ENCODE results near the gene DGKA. TPM values are rescaled to one million over a fixed set of nuclear protein-coding genes. Genes with fewer than 3 reads are reported as not detected.
"Not testable (repeated sequence)": the region's sequence is repeated elsewhere in the genome, so short reads cannot be mapped to it uniquely, and the experiment has no call there.

Gene DGKA
- total RNA-seq, 1 donor from 2014 or later: 27.0 TPM

DNA sequence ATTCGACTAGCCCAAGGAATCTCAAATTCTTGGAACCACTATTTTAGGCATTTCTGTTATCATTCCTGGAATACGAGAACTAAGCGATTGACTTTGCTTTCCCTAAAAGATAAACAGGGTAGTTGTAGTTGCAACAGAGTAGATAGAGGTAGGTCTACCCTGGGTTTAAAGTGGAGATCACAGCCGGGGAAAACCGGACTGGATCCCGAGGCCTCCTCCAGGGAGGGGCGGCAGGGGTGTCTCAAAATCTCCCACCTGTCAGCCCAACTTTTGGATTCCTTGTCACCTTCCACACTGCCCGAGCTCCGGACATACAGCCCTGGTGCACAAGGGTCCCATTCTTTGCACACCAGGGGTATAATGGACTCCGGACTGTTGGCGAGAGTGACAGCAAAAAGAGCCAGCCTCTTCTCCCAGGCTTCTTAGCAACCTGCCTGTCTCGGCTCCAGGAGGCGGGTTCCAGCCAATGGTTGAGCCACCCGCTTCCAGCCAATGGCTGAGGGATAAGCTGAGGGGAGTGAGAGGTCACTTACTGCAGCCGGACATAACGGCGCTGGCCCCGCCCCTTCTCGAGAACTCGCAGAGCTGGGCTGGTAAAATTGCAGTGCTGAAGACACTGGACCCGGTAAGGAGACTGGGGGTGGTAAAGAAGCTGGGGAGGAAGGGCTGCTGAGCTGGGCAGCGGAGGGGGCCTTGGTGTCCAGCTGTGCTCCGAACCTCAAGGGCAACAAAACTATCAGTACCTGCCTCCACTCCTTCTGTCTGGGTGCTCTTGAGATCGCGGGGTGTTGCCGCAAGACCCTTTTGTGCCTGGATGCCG, 66.0 kb downstream of the DGKA start, which contains the start of gene SUOX:
SUOX (plus strand) TSS at position 562 of the 820 bp plus-strand sequence. CDS start 4,946 bp downstream, outside the sequence.
- Mint-ChIP-seq H3K27ac (peak within 1 kb of the TSS; percentile 97), H3K4me1 (peaks cover 24% of the 10 kb centered on the region), H3K27me3 (ENCODE audit: insufficient read depth, low read depth) (peaks cover 2% of the 10 kb centered on the region), H3K4me3 (peak within 1 kb of the TSS; percentile 98), H3K36me3 (peaks cover 11% of the 10 kb centered on the region), H3K9me3 (no peaks in the 10 kb centered on the region)
- H3K9ac ChIP-seq: peak within 1 kb of the TSS; percentile 68
- H3K9me3 ChIP-seq (ENCODE audit: low read depth): no peaks in the 10 kb centered on the region
- H3K79me2 ChIP-seq (ENCODE audit: low read depth): peaks cover 15% of the 10 kb centered on the region
- H3K36me3 ChIP-seq: no peaks in the 10 kb centered on the region
- peak within 1 kb of the TSS; percentile 9 for H3K27ac ChIP-seq
- H3K4me1 ChIP-seq: no peaks in the 10 kb centered on the region
- H3K4me2 ChIP-seq: peak within 1 kb of the TSS; percentile 89
- peak within 1 kb of the TSS; percentile 80 for H2AFZ ChIP-seq (replicated peaks)
- TF ChIP-seq, protein P1, sequence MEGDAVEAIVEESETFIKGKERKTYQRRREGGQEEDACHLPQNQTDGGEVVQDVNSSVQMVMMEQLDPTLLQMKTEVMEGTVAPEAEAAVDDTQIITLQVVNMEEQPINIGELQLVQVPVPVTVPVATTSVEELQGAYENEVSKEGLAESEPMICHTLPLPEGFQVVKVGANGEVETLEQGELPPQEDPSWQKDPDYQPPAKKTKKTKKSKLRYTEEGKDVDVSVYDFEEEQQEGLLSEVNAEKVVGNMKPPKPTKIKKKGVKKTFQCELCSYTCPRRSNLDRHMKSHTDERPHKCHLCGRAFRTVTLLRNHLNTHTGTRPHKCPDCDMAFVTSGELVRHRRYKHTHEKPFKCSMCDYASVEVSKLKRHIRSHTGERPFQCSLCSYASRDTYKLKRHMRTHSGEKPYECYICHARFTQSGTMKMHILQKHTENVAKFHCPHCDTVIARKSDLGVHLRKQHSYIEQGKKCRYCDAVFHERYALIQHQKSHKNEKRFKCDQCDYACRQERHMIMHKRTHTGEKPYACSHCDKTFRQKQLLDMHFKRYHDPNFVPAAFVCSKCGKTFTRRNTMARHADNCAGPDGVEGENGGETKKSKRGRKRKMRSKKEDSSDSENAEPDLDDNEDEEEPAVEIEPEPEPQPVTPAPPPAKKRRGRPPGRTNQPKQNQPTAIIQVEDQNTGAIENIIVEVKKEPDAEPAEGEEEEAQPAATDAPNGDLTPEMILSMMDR (IDR thresholded peaks at IDR 0.05): no peak
- TF ChIP-seq EZH2phosphoT487 (IDR thresholded peaks at IDR 0.05) (no peak), EZH2 (IDR thresholded peaks at IDR 0.05) (no peak)
- peak; percentile 98 for DNase-seq (ENCODE audit: low spot score)
- H4K20me1 ChIP-seq (ENCODE audit: low read depth): no peaks in the 10 kb centered on the region
- H3K27me3 ChIP-seq: no peaks in the 10 kb centered on the region
- H3K4me3 ChIP-seq: peak within 1 kb of the TSS; percentile 75
- peaks cover 38% of the 10 kb centered on the region for H3F3A ChIP-seq (ENCODE audit: low read depth)

DNA sequence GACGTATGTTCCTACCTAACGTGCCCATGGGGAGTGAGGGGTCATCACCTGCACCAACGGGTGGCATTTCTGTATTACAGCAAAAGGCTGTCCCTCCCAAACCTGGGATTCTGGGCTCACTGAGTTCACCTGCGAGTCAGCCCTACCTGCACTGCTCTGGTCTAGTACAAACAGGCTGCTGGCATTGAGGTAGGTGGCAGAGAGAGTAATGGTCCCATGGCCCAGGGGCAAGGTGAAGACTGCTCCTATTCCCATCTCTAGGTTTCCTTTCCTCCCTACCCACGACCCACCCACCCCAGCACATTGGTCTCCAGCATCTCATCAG, 66.5 kb downstream of the DGKA start:
- peak overlapping the region; percentile 80 for H2AFZ ChIP-seq (replicated peaks)
- no peak overlapping the region for H3K27ac ChIP-seq
- Mint-ChIP-seq H3K9me3 (no peaks in the 10 kb centered on the region), H3K27ac (peak overlapping the region; percentile 97), H3K4me3 (peak overlapping the region; percentile 98), H3K27me3 (ENCODE audit: insufficient read depth, low read depth) (peaks cover 2% of the 10 kb centered on the region), H3K4me1 (peaks cover 24% of the 10 kb centered on the region), H3K36me3 (peaks cover 8% of the 10 kb centered on the region)
- TF ChIP-seq EZH2phosphoT487 (IDR thresholded peaks at IDR 0.05): no peak
- TF ChIP-seq EZH2 (IDR thresholded peaks at IDR 0.05): no peak
- TF ChIP-seq, protein P1 (IDR thresholded peaks at IDR 0.05): no peak
- H3K4me2 ChIP-seq: peak overlapping the region; percentile 89
- H3K9ac ChIP-seq: peak overlapping the region; percentile 68
- H3K4me1 ChIP-seq: no peaks in the 10 kb centered on the region
- H3K79me2 ChIP-seq (ENCODE audit: low read depth): peaks cover 15% of the 10 kb centered on the region
- peaks cover 38% of the 10 kb centered on the region for H3F3A ChIP-seq (ENCODE audit: low read depth)
- no peaks in the 10 kb centered on the region for H3K36me3 ChIP-seq
- no peak for DNase-seq (ENCODE audit: low spot score)
- H4K20me1 ChIP-seq (ENCODE audit: low read depth): no peaks in the 10 kb centered on the region
- peak overlapping the region; percentile 75 for H3K4me3 ChIP-seq
- no peaks in the 10 kb centered on the region for H3K27me3 ChIP-seq
- no peaks in the 10 kb centered on the region for H3K9me3 ChIP-seq (ENCODE audit: low read depth)

DNA sequence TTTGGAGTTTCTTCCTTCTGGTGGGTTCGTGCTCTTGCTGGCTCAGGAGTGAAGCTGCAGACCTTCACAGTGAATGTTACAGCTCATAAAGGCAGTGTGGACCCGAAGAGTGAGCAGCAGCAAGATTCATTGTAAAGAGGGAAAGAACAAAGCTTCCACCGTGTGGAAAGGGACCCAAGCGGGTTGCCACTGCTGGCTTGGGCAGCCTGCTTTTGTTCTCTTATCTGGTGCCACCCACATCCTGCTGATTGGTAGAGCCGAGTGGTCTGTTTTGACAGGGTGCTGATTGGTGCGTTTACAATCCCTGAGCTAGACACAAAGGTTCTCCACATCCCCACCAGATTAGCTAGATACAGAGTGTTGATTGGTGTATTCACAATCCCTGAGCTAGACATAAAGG, 68.6 kb downstream of the DGKA start:
- peak overlapping the region; percentile 56 for H3K4me3 Mint-ChIP-seq
- not testable (repeated sequence) for H3K27me3 Mint-ChIP-seq (ENCODE audit: insufficient read depth, low read depth); H2AFZ ChIP-seq (replicated peaks); H3K27ac Mint-ChIP-seq; H3K27me3 ChIP-seq; H3K4me3 ChIP-seq; H3K9ac ChIP-seq; H3K9me3 Mint-ChIP-seq; H3K27ac ChIP-seq; DNase-seq (ENCODE audit: low spot score); H3K36me3 ChIP-seq; H3K4me2 ChIP-seq; H4K20me1 ChIP-seq (ENCODE audit: low read depth); H3K9me3 ChIP-seq (ENCODE audit: low read depth); H3K4me1 ChIP-seq
- H3K79me2 ChIP-seq (ENCODE audit: low read depth): peaks cover 15% of the 10 kb centered on the region
- peaks cover 23% of the 10 kb centered on the region for H3F3A ChIP-seq (ENCODE audit: low read depth)
- H3K36me3 Mint-ChIP-seq: peaks cover 11% of the 10 kb centered on the region
- peaks cover 24% of the 10 kb centered on the region for H3K4me1 Mint-ChIP-seq

DNA sequence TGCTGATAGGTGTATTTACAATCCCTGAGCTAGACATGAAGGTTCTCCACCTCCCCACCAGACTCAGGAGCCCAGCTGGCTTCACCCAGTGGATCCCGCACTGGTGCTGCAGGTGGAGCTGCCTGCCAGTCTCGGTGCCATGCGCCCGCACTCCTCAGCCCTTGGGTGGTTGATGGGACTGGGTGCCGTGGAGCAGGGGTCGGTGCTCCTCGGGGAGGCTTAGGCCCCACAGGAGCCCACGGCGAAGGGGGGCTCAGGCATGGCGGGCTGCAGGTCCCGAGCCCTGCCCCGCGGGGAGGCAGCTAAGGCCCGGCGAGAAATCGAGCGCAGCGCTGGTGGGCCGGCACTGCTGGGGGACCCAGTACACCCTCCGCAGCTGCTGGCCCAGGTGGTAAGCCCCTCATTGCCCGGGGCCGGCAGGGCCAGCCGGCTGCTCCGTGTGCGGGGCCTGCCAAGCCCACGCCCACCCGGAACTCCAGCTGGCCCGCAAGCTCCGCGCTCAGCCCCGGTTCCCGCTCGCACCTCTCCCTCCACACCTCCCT, 69.1 kb downstream of the DGKA start:
- H3K9me3 ChIP-seq (ENCODE audit: low read depth); H3K27me3 ChIP-seq; H3K4me2 ChIP-seq; H3K36me3 ChIP-seq; H3K4me1 ChIP-seq; H3K4me3 ChIP-seq; H3K27ac Mint-ChIP-seq; H3K9ac ChIP-seq; DNase-seq (ENCODE audit: low spot score); H3K9me3 Mint-ChIP-seq; H3K4me3 Mint-ChIP-seq; H3K27ac ChIP-seq; H3K27me3 Mint-ChIP-seq (ENCODE audit: insufficient read depth, low read depth); H4K20me1 ChIP-seq (ENCODE audit: low read depth); H2AFZ ChIP-seq (replicated peaks): not testable (repeated sequence)
- Histone ChIP-seq H3F3A (ENCODE audit: low read depth) (peaks cover 17% of the 10 kb centered on the region), H3K79me2 (ENCODE audit: low read depth) (peaks cover 15% of the 10 kb centered on the region)
- Mint-ChIP-seq H3K4me1 (peaks cover 24% of the 10 kb centered on the region), H3K36me3 (peaks cover 13% of the 10 kb centered on the region)
